Nephron progenitor cell (in vitro differentiated cells): ENCODE data around the gene MLXIP.
"Not testable (repeated sequence)": the region's sequence is repeated elsewhere in the genome, so short reads cannot be mapped to it uniquely, and the experiment has no call there.

Experiments
- DNase-seq: peaks from one replicate; pipeline ENCODE4 v3.0.0; 2021
- H3K27ac Mint-ChIP-seq: 2 replicates; pipeline ENCODE4 v1.8.0; 2021; ENCODE audit warnings: mild to moderate bottlenecking, moderate library complexity, mixed read lengths
- H3K27me3 Mint-ChIP-seq: 2 replicates; pipeline ENCODE4 v1.8.0; 2021; ENCODE audit warnings: mild to moderate bottlenecking, low read depth, mixed read lengths; ENCODE audit not compliant: poor library complexity
- H3K36me3 Mint-ChIP-seq: 2 replicates; pipeline ENCODE4 v1.8.0; 2021; ENCODE audit warnings: low read depth, mixed read lengths
- H3K4me1 Mint-ChIP-seq: 2 replicates; pipeline ENCODE4 v1.8.0; 2021; ENCODE audit warnings: mixed read lengths
- H3K4me3 Mint-ChIP-seq: 2 replicates; pipeline ENCODE4 v1.8.0; 2021; ENCODE audit warnings: mild to moderate bottlenecking, moderate library complexity, mixed read lengths
- H3K9me3 Mint-ChIP-seq: 2 replicates; pipeline ENCODE4 v1.8.0; 2021; ENCODE audit warnings: mild to moderate bottlenecking, moderate library complexity, mixed read lengths
- CTCF ChIP-seq: fragments of 200-600 bp; sonication (generic); IDR thresholded peaks from 2 replicates; pipeline ENCODE4 v1.5.0; 2021; ENCODE audit warnings: antibody characterized with exemption

MLXIP gene

DNA sequence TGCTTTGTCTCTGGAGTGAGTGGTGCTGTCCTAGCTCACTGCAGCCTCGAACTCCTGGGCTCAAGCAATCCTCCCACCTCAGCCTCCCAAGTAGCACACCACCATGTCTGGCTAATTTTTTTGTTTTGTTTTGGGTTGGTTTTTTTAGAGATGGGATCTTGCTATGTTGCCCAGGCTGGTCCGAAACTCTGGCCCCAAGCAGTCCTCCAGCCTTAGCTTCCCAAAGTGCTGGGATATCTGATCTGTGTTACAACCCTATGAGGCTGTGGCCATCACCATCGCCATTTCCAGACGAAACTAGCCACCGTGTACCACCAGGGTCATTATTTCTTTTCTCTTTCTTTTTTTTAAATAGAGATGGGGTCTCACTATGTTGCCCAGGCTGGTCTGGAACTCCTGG is 92.8 kb downstream of the MLXIP start:
- Mint-ChIP-seq H3K9me3 (no peaks in the 10 kb centered on the region), H3K27ac (no peak overlapping the region), H3K36me3 (no peaks in the 10 kb centered on the region)

GRCh38 chr12:122172262-122172939 is 93.8 kb downstream of the MLXIP start:
- no peak for TF ChIP-seq CTCF
- H3K4me1 Mint-ChIP-seq, result peaks cover 15% of the 10 kb centered on the region
- no peak overlapping the region for H3K4me3 Mint-ChIP-seq
- no peak for DNase-seq
- no peak overlapping the region for H3K27ac Mint-ChIP-seq
- H3K27me3 Mint-ChIP-seq, result peaks cover 10% of the 10 kb centered on the region
- no peaks in the 10 kb centered on the region for H3K36me3 Mint-ChIP-seq
- H3K9me3 Mint-ChIP-seq, result no peaks in the 10 kb centered on the region

More for the DNA sequence above, 92.8 kb downstream of the MLXIP start:
- H3K4me3 Mint-ChIP-seq, result no peak overlapping the region
- DNase-seq, result no peak
- TF ChIP-seq CTCF, result no peak
- peaks cover 24% of the 10 kb centered on the region for H3K4me1 Mint-ChIP-seq
- peaks cover 10% of the 10 kb centered on the region for H3K27me3 Mint-ChIP-seq

DNA sequence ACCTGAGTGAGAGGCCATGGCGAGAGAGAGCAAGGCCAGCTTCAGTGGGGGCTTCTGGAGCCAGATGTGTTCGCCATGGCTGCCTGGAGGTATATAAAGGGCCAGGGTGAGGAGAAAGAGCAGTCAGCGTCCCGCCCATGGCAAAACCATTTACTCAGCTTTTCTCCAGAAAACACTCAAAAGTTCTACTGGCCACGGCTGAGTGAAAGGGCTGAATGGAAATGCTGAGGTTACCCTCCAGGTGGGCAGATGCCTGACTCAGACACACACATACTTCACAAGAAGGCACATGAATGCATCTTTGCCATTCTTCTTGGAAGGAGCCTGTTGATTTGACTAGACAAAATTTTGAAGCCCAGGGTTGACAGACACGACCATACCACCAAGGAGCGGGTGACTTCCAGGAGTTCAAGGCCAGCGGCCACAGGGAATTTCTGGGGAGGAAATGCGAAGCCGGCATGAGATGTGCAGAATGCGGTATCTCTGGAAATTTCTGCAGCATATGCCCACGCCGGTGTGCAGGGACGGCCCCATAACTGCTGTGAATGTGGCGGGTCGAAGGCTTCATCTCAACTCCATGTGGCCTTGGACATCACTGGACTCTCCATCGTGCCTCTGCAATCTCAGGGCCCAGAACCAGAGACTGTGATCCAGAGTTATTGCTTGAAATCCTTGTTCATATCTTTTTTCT is 95.7 kb downstream of the MLXIP start, which contains the start of gene IL31:
Gene IL31, minus strand, starts transcription at position 67 of the 691 bp plus-strand sequence. Its CDS starts 49 bp downstream, at position 18.
- no peak within 1 kb of the TSS for H3K27ac Mint-ChIP-seq
- no peak for DNase-seq

DNA sequence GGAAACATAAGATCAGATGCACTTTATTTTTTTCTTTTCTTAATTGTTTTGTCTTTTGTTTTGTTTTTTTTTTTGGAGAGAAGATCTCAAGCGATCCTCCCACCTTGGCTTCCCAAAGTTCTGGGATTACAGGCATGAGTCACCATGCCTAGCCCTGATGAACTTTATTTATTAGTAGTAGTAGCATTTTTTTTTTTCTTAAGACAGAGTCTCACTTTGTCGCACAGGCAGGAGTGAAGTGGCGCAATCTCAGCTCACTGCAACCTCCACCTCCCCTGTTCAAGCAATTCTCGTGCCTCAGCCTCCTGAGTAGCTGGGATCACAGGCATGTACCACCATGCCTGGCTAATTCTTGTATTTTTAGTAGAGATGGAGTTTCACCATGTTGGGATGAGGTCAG is 97.9 kb downstream of the MLXIP start:
- not testable (repeated sequence) for H3K4me3 Mint-ChIP-seq, H3K27ac Mint-ChIP-seq, H3K36me3 Mint-ChIP-seq, H3K9me3 Mint-ChIP-seq, DNase-seq
- Mint-ChIP-seq H3K4me1 (peaks cover 19% of the 10 kb centered on the region), H3K27me3 (peaks cover 18% of the 10 kb centered on the region)

More for the DNA sequence above, 95.7 kb downstream of the MLXIP start, which contains the start of gene IL31:
- Mint-ChIP-seq H3K4me3 (no peak within 1 kb of the TSS), H3K27me3 (peaks cover 14% of the 10 kb centered on the region), H3K36me3 (no peaks in the 10 kb centered on the region), H3K4me1 (peaks cover 17% of the 10 kb centered on the region), H3K9me3 (no peaks in the 10 kb centered on the region)
- TF ChIP-seq CTCF, result no peak

DNA sequence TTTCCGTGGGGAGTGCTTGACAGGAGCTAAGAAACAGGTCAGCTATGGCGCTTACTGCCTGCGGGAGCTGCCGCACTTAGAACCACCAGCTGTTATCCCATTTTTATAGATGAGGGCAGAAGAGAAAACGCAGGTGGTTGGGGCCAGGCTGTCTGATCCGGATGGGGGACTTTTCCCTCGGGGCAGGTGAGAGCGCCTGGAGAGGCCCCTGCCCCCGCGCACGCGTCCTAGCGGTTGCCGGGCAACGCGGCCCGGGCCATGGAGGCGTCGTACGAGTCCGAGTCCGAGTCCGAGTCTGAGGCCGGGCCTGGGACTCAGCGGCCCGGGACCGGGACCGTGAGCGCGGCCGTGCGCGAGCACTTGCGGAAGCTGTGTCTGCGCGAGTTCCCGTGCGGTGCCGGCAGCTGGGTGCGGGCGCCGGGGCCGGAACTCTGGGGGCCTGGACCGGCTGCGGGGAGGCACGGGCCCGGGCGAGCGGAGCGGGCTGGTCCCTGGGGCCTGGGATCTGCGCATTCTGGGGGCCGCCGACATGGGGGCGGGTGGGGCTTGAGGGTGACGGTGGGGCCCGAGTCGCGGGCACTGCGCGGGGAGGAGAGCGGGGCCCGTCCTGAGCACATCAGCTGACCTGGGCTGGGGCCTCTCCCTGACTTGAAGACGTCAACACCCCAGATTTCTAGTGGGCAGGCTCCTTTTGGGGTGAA is 104.5 kb downstream of the MLXIP start, which contains the start of gene LRRC43:
Gene LRRC43, plus strand, starts transcription at position 237 of the 701 bp plus-strand sequence. Its CDS starts 22 bp downstream, at position 259.
- Mint-ChIP-seq H3K36me3 (no peaks in the 10 kb centered on the region), H3K27ac (no peak within 1 kb of the TSS), H3K4me1 (peaks cover 22% of the 10 kb centered on the region), H3K9me3 (no peaks in the 10 kb centered on the region), H3K27me3 (peaks cover 45% of the 10 kb centered on the region), H3K4me3 (peak within 1 kb of the TSS; percentile 80)
- no peak for TF ChIP-seq CTCF
- peak; percentile 78 for DNase-seq

- no peak for DNase-seq
- Mint-ChIP-seq H3K9me3 (no peaks in the 10 kb centered on the region), H3K27me3 (peaks cover 43% of the 10 kb centered on the region), H3K4me1 (peaks cover 22% of the 10 kb centered on the region), H3K27ac (no peak overlapping the region), H3K4me3 (peak overlapping the region; percentile 73), H3K36me3 (no peaks in the 10 kb centered on the region)
- TF ChIP-seq CTCF, result no peak
These were observed 105.0 kb downstream of the MLXIP start for GRCh38 chr12:122183588-122183940.
